IMR-90 (cell line): ENCODE results near the gene BTBD9.

Experiments used
- MXI1 ChIP-seq: IDR thresholded peaks from 2 replicates; pipeline ENCODE4 v1.6.1; 2012; ENCODE audit warnings: low read depth, mild to moderate bottlenecking, low read length, moderate library complexity, borderline replicate concordance
- POLR2A ChIP-seq: IDR thresholded peaks from 2 replicates; pipeline ENCODE4 v1.6.1; 2012; ENCODE audit warnings: mild to moderate bottlenecking, low read depth, low read length
- TF ChIP-seq, protein P1 (sequence below): conservative IDR thresholded peaks from 2 replicates; pipeline ENCODE4 v1.5.1; 2012; ENCODE audit warnings: mild to moderate bottlenecking, low read depth, low read length, improper control_type of control experiment

DNA sequence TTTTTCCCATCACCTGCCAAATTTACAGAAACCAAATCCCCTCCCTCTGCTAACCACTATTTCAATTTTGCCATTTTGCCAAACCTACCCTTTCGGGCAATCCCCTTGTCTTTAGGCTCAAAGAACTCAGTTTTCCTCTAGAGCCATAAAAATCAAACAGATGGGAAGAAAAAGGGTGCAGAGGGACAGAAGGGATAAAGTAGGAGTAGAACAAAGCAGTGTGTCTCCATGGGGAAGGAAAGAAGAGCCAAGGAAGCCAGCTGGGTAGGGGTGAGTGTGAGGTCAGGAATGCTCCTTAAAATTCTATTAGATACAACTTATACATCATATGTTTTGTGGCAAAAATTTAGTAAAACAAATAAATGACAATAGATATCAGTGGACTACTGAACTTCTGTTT lies 316.5 kb downstream of the BTBD9 start:
- TF ChIP-seq POLR2A (no peak), MXI1 (no peak)
- TF ChIP-seq, protein P1, sequence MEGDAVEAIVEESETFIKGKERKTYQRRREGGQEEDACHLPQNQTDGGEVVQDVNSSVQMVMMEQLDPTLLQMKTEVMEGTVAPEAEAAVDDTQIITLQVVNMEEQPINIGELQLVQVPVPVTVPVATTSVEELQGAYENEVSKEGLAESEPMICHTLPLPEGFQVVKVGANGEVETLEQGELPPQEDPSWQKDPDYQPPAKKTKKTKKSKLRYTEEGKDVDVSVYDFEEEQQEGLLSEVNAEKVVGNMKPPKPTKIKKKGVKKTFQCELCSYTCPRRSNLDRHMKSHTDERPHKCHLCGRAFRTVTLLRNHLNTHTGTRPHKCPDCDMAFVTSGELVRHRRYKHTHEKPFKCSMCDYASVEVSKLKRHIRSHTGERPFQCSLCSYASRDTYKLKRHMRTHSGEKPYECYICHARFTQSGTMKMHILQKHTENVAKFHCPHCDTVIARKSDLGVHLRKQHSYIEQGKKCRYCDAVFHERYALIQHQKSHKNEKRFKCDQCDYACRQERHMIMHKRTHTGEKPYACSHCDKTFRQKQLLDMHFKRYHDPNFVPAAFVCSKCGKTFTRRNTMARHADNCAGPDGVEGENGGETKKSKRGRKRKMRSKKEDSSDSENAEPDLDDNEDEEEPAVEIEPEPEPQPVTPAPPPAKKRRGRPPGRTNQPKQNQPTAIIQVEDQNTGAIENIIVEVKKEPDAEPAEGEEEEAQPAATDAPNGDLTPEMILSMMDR, result no peak
